Measurements from ENCODE around the gene KDM3B.

KDM3B gene

GRCh38 chr5:138331449-138332368, 20.8 kb upstream of the KDM3B start, which contains the start of gene CDC25C:
CDC25C (minus strand) TSS chr5:138331804; CDS start chr5:138331180, 624 bp downstream.
- H3K4me2 ChIP-seq (ENCODE audit: low read length, poor library complexity, severe bottlenecking) = peak within 1 kb of the TSS; percentile 100
- no peak within 1 kb of the TSS for H2AK5ac ChIP-seq (ENCODE audit: low read length, severe bottlenecking)
- H3K27me3 ChIP-seq (ENCODE audit: control insufficient read depth in 1 of 2, insufficient read depth in 1 of 2, low read length in 2 of 2) = no peaks in the 10 kb centered on the region
- H2BK5ac ChIP-seq (ENCODE audit: low read depth, low read length, poor library complexity, severe bottlenecking) = no peak within 1 kb of the TSS
- H3K4me1 ChIP-seq (ENCODE audit: control insufficient read depth, insufficient read depth, low read depth, low read length) = peaks cover 6% of the 10 kb centered on the region
- no peak within 1 kb of the TSS for H3K27ac ChIP-seq (ENCODE audit: low read length, poor library complexity, severe bottlenecking)
- H3K4me3 ChIP-seq (ENCODE audit: insufficient read depth in 1 of 2, low read depth in 1 of 2, low read length in 2 of 2) = peak within 1 kb of the TSS; percentile 65 to 88
- H4K8ac ChIP-seq (ENCODE audit: low read length) = no peak within 1 kb of the TSS
- H3K36me3 ChIP-seq (ENCODE audit: control insufficient read depth in 1 of 2, insufficient read depth in 2 of 2, low read depth in 1 of 2, low read length in 2 of 2) = no peaks in the 10 kb centered on the region
- no peak within 1 kb of the TSS for H2BK120ac ChIP-seq (ENCODE audit: low read depth, low read length)
- no peak within 1 kb of the TSS for H2BK15ac ChIP-seq (ENCODE audit: low read depth, poor library complexity, severe bottlenecking)
- H3K14ac ChIP-seq (ENCODE audit: low read length in 2 of 2) = no peak within 1 kb of the TSS
- H2BK12ac ChIP-seq (ENCODE audit: low read length in 2 of 2) = no peak within 1 kb of the TSS
- H3K79me1 ChIP-seq (replicated peaks; ENCODE audit: low read length, poor library complexity, severe bottlenecking) = peaks cover 11% of the 10 kb centered on the region
- no peak within 1 kb of the TSS for H3K23ac ChIP-seq (ENCODE audit: low read length in 2 of 2)
- H3K9ac ChIP-seq (ENCODE audit: low read length) = peak within 1 kb of the TSS; percentile 75
- H4K91ac ChIP-seq (ENCODE audit: low read length) = no peak within 1 kb of the TSS
- no peak within 1 kb of the TSS for H3K18ac ChIP-seq (ENCODE audit: low read depth in 1 of 2, low read length in 2 of 2)
- WGBS = under 1% methylated on average over 51 of the region's 55 CpGs
- no peaks in the 10 kb centered on the region for H3K9me3 ChIP-seq (ENCODE audit: control insufficient read depth, low read length)
- no peak within 1 kb of the TSS for H3K4ac ChIP-seq (ENCODE audit: low read depth in 1 of 2, low read length in 2 of 2)
- peak; percentile 100 for DNase-seq
- peak within 1 kb of the TSS; percentile 48 for H2AFZ ChIP-seq (ENCODE audit: low read depth, low read length)

DNA sequence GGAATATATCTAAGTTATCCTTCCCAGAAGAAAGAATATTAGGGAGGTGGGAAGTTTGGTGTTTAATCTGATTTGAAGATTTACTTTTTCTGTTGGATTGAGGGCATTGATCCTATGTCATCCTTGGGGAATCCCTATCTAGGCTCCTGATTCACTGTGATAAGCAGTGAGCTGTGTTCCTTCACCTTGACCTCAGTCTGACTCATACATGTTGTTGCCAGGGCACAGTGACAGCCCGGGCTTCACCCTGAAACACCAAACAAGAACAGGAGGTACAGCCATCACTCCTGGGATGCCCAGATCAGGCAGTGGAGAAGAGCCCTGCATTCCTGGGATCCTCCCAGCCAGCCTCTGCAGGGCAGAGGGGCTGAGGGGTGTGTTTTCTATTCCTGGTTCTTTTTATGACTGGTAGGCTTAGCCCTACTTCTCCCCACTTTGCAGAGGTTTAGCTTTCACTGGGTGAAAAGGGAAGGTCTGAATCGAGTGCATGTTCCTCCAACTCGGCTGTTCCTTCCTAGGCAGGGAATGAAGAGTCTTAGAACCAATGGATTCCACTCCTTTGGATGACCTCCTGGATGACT, 17.5 kb upstream of the KDM3B start:
- Histone ChIP-seq H3K9ac (ENCODE audit: low read length) (no peak overlapping the region), H4K91ac (ENCODE audit: low read length) (no peak overlapping the region), H3K4me1 (ENCODE audit: control insufficient read depth, insufficient read depth, low read depth, low read length) (peaks cover 8% of the 10 kb centered on the region), H2AFZ (ENCODE audit: low read depth, low read length) (no peak overlapping the region), H3K27me3 (ENCODE audit: control insufficient read depth in 1 of 2, insufficient read depth in 1 of 2, low read length in 2 of 2) (no peaks in the 10 kb centered on the region), H3K9me3 (ENCODE audit: control insufficient read depth, low read length) (no peaks in the 10 kb centered on the region), H3K18ac (ENCODE audit: low read depth in 1 of 2, low read length in 2 of 2) (no peak overlapping the region), H3K79me1 (replicated peaks; ENCODE audit: low read length, poor library complexity, severe bottlenecking) (peaks cover 10% of the 10 kb centered on the region), H3K14ac (ENCODE audit: low read length in 2 of 2) (no peak overlapping the region), H3K4me3 (ENCODE audit: insufficient read depth in 1 of 2, low read depth in 1 of 2, low read length in 2 of 2) (no peak overlapping the region), H2BK15ac (ENCODE audit: low read depth, poor library complexity, severe bottlenecking) (no peak overlapping the region), H3K36me3 (ENCODE audit: control insufficient read depth in 1 of 2, insufficient read depth in 2 of 2, low read depth in 1 of 2, low read length in 2 of 2) (peaks cover 0 to 1% of the 10 kb centered on the region in 2 experiments), H2BK5ac (ENCODE audit: low read depth, low read length, poor library complexity, severe bottlenecking) (no peak overlapping the region), H2AK5ac (ENCODE audit: low read length, severe bottlenecking) (no peak overlapping the region), H2BK12ac (ENCODE audit: low read length in 2 of 2) (no peak overlapping the region), H3K4me2 (ENCODE audit: low read length, poor library complexity, severe bottlenecking) (no peak overlapping the region), H3K4ac (ENCODE audit: low read depth in 1 of 2, low read length in 2 of 2) (no peak overlapping the region), H4K8ac (ENCODE audit: low read length) (no peak overlapping the region), H3K27ac (ENCODE audit: low read length, poor library complexity, severe bottlenecking) (no peak overlapping the region), H2BK120ac (ENCODE audit: low read depth, low read length) (no peak overlapping the region), H3K23ac (ENCODE audit: low read length in 2 of 2) (no peak overlapping the region)
- DNase-seq = no peak
- WGBS = 79% methylated on average over 3 of the region's 3 CpGs

DNA sequence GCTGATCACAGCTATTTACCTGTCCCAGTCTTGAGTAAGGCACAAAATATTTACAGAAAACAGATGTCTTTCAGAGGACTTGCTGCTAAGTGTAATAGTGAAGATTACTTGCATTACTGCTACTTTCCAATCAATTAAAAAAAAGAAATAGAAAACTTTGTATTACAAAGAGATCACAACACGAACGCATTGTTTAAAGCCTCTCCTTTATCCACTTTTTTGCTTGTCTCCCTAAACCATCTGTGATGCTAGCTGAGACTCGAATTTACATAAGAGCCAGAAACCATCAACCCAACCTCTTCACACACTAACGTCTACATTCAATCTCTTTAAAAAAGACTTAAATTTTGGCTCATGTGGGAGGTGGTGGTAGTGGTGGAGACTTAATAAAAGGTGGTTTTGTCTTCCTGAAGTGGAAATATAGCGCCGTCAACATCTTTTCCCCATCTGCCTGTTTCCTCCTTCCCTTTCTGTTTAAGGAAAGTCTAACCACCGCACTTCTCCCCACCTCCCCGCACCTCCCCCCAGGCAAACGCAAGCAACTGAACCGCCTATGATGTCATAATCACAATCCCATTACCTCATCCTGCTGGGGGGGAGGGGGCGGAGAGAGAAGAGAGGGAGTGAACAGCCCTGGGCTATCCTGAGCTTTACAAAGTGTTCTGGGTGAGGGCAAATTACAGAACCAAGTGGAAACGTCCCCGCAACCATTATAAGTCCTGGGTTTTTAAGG, 15.4 kb upstream of the KDM3B start:
- Histone ChIP-seq H3K27ac (ENCODE audit: low read length, poor library complexity, severe bottlenecking) (peak overlapping the region; percentile 83), H3K4me2 (ENCODE audit: low read length, poor library complexity, severe bottlenecking) (peak overlapping the region; percentile 62), H3K4me3 (ENCODE audit: insufficient read depth in 1 of 2, low read depth in 1 of 2, low read length in 2 of 2) (peak overlapping the region; percentile 91 to 99), H3K79me1 (replicated peaks; ENCODE audit: low read length, poor library complexity, severe bottlenecking) (peaks cover 5% of the 10 kb centered on the region), H3K27me3 (ENCODE audit: control insufficient read depth in 1 of 2, insufficient read depth in 1 of 2, low read length in 2 of 2) (no peaks in the 10 kb centered on the region), H2AK5ac (ENCODE audit: low read length, severe bottlenecking) (no peak overlapping the region), H3K9me3 (ENCODE audit: control insufficient read depth, low read length) (no peaks in the 10 kb centered on the region), H3K4me1 (ENCODE audit: control insufficient read depth, insufficient read depth, low read depth, low read length) (peaks cover 10% of the 10 kb centered on the region), H3K14ac (ENCODE audit: low read length in 2 of 2) (no peak overlapping the region), H2BK5ac (ENCODE audit: low read depth, low read length, poor library complexity, severe bottlenecking) (peak overlapping the region; percentile 100), H2BK120ac (ENCODE audit: low read depth, low read length) (peak overlapping the region; percentile 97), H2BK12ac (ENCODE audit: low read length in 2 of 2) (no peak overlapping the region), H4K91ac (ENCODE audit: low read length) (no peak overlapping the region), H3K23ac (ENCODE audit: low read length in 2 of 2) (no peak overlapping the region), H4K8ac (ENCODE audit: low read length) (peak overlapping the region; percentile 33), H3K9ac (ENCODE audit: low read length) (peak overlapping the region; percentile 100), H3K36me3 (ENCODE audit: control insufficient read depth in 1 of 2, insufficient read depth in 2 of 2, low read depth in 1 of 2, low read length in 2 of 2) (peaks cover 9 to 23% of the 10 kb centered on the region in 2 experiments), H3K4ac (ENCODE audit: low read depth in 1 of 2, low read length in 2 of 2) (no peak overlapping the region), H2BK15ac (ENCODE audit: low read depth, poor library complexity, severe bottlenecking) (peak overlapping the region; percentile 84), H3K18ac (ENCODE audit: low read depth in 1 of 2, low read length in 2 of 2) (peak overlapping the region in 1 of 2 experiments; percentile 100), H2AFZ (ENCODE audit: low read depth, low read length) (no peak overlapping the region)
- 60% methylated on average over 9 of the region's 13 CpGs for WGBS
- peak; percentile 91 for DNase-seq

Data from mesenchymal stem cell (in vitro differentiated cells and primary cell).